ENCODE data around the gene SLC45A1. TPM values are rescaled to one million over a fixed set of nuclear protein-coding genes. Genes with fewer than 3 reads are reported as not detected.

Gene SLC45A1
- total RNA-seq, 1 experiment from 2014 or later, result 13.8 TPM

- ChIA-PET POLR2A (interaction anchor here (1.6 kb wide), 1 partner anchor 113 kb away, joined by 3 read pairs; no protein-coding TSS in a partner anchor), RAD21 (ENCODE audit: low non-redundant PET in 1 of 2, low total read pairs in 2 of 2, uncharacterized antibody in 2 of 2, unreplicated experiment in 2 of 2) (no interaction called here), CTCF (no interaction called here)
- Histone ChIP-seq H3K9me3 (ENCODE audit: control insufficient read depth in 1 of 2, insufficient read depth in 1 of 2, low read depth in 1 of 2, low read length in 2 of 2) (peaks cover 0 to 11% of the 10 kb centered on the region in 2 experiments; a peak in 1 of 4 replicates), H2AFZ (ENCODE audit: low read depth, low read length, poor library complexity, severe bottlenecking) (peak overlapping the region; percentile 29), H3K4me2 (ENCODE audit: low read length) (no peak overlapping the region), H3K36me3 (ENCODE audit: control insufficient read depth in 1 of 2, insufficient read depth in 2 of 2, low read length in 2 of 2) (no peaks in the 10 kb centered on the region), H3K27ac (ENCODE audit: low read depth, low read length) (no peak overlapping the region), H3K9me2 (ENCODE audit: insufficient read depth) (no peaks in the 10 kb centered on the region), H3K27me3 (ENCODE audit: insufficient read depth, low read length) (no peaks in the 10 kb centered on the region), H3K4me1 (ENCODE audit: control insufficient read depth in 1 of 2, insufficient read depth in 2 of 2, low read length in 2 of 2) (peaks cover 3 to 9% of the 10 kb centered on the region in 2 experiments; a peak in 3 of 4 replicates), H3K9ac (ENCODE audit: low read length) (no peak overlapping the region), H3K79me2 (ENCODE audit: insufficient read depth, low read length) (no peaks in the 10 kb centered on the region), H3K4me3 (replicated peaks in 1 of 2; ENCODE audit: low read depth in 1 of 2, low read length in 2 of 2) (no peak overlapping the region), H4K20me1 (ENCODE audit: insufficient read depth) (no peaks in the 10 kb centered on the region)
- peak; percentile 20 for ATAC-seq
- TF ChIP-seq SRF (IDR thresholded peaks at IDR 0.05; ENCODE audit: low read depth) (no peak), ZNF274 (IDR thresholded peaks at IDR 0.05; ENCODE audit: low read depth, low read length) (no peak), ATF3 (IDR thresholded peaks at IDR 0.05) (no peak), TCF7L2 (IDR thresholded peaks at IDR 0.05; ENCODE audit: borderline replicate concordance, extremely low read depth, insufficient read depth, insufficient read length) (no peak), CTCF (IDR thresholded peaks at IDR 0.05 in 2 of 3, conservative IDR thresholded peaks at IDR 0.05 in 1 of 3; ENCODE audit: borderline replicate concordance in 1 of 3, insufficient read depth in 1 of 3, low read depth in 2 of 3, low read length in 2 of 3) (no peak), POLR2AphosphoS5 (IDR thresholded peaks at IDR 0.05; ENCODE audit: low read depth, low read length) (no peak), RAD21 (IDR thresholded peaks at IDR 0.05; ENCODE audit: low read depth) (no peak), CBX3 (IDR thresholded peaks at IDR 0.05; ENCODE audit: low read depth) (no peak), EGR1 (IDR thresholded peaks at IDR 0.05; ENCODE audit: low read depth) (no peak), FOSL1 (IDR thresholded peaks at IDR 0.05; ENCODE audit: low read depth) (no peak), REST (IDR thresholded peaks at IDR 0.05; ENCODE audit: low read depth) (no peak), SIN3A (IDR thresholded peaks at IDR 0.05; ENCODE audit: low read depth) (no peak), EZH2 (IDR thresholded peaks at IDR 0.05) (no peak), ZFX (IDR thresholded peaks at IDR 0.05) (no peak), EZH2phosphoT487 (IDR thresholded peaks at IDR 0.05; ENCODE audit: borderline replicate concordance) (no peak), CEBPB (IDR thresholded peaks at IDR 0.05; ENCODE audit: low read depth) (no peak)
- TF ChIP-seq, protein P1, sequence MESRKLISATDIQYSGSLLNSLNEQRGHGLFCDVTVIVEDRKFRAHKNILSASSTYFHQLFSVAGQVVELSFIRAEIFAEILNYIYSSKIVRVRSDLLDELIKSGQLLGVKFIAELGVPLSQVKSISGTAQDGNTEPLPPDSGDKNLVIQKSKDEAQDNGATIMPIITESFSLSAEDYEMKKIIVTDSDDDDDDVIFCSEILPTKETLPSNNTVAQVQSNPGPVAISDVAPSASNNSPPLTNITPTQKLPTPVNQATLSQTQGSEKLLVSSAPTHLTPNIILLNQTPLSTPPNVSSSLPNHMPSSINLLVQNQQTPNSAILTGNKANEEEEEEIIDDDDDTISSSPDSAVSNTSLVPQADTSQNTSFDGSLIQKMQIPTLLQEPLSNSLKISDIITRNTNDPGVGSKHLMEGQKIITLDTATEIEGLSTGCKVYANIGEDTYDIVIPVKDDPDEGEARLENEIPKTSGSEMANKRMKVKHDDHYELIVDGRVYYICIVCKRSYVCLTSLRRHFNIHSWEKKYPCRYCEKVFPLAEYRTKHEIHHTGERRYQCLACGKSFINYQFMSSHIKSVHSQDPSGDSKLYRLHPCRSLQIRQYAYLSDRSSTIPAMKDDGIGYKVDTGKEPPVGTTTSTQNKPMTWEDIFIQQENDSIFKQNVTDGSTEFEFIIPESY (IDR thresholded peaks at IDR 0.05; ENCODE audit: extremely low read depth, insufficient replicate concordance, low read length), result no peak
- TF ChIP-seq, protein P2, sequence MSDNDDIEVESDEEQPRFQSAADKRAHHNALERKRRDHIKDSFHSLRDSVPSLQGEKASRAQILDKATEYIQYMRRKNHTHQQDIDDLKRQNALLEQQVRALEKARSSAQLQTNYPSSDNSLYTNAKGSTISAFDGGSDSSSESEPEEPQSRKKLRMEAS (IDR thresholded peaks at IDR 0.05), result no peak
- intact Hi-C loops (cut with micrococcal nuclease), result loop anchor here (5.0 kb wide), 1 partner anchor 105 kb away; no protein-coding TSS in a partner anchor
- no TSS peak for BruUV-seq (replicated peaks)
- DNase-seq (ENCODE audit: low read depth, low spot score), result no peak
Observed at GRCh38 chr1:8307628-8308027, 10.3 kb upstream of the SLC45A1 start.

Data from HCT116 (cell line).